Endothelial cell (in vitro differentiated cells): ENCODE measurements around the gene TRIM17. TPM values are rescaled to one million over a fixed set of nuclear protein-coding genes. Genes with fewer than 3 reads are reported as not detected.

ENCODE experiments used
- DNase-seq: peaks from one replicate; pipeline ENCODE4 v3.0.0; 2021; ENCODE audit warnings: low spot score
- H3K27ac Mint-ChIP-seq: one replicate; pipeline ENCODE4 v1.8.0; 2021; ENCODE audit warnings: mixed read lengths, inconsistent platforms; ENCODE audit not compliant: unreplicated experiment
- H3K27me3 Mint-ChIP-seq: one replicate; pipeline ENCODE4 v1.8.0; 2021; ENCODE audit warnings: mild to moderate bottlenecking, moderate library complexity, mixed read lengths, inconsistent platforms; ENCODE audit not compliant: unreplicated experiment
- H3K36me3 Mint-ChIP-seq: one replicate; pipeline ENCODE4 v1.8.0; 2021; ENCODE audit warnings: mild to moderate bottlenecking, low read depth, mixed read lengths, inconsistent platforms; ENCODE audit not compliant: unreplicated experiment
- H3K4me1 Mint-ChIP-seq: one replicate; pipeline ENCODE4 v1.8.0; 2021; ENCODE audit warnings: mild to moderate bottlenecking, mixed read lengths, inconsistent platforms; ENCODE audit not compliant: unreplicated experiment
- H3K4me3 Mint-ChIP-seq: one replicate; pipeline ENCODE4 v1.8.0; 2021; ENCODE audit warnings: mild to moderate bottlenecking, mixed read lengths, inconsistent platforms; ENCODE audit not compliant: unreplicated experiment
- H3K9me3 Mint-ChIP-seq: one replicate; pipeline ENCODE4 v1.8.0; 2021; ENCODE audit warnings: mixed read lengths, inconsistent platforms; ENCODE audit not compliant: unreplicated experiment
- total RNA-seq: library from RNA; stranded (reverse); fragmentation: NEBNext Ultra II Directional; extraction: Animal tissue kit (Norgen Biotek cat#: 25700); gene quantifications from one replicate; pipeline ENCODE4 v1.2.1, GENCODE V29; 2021; ENCODE audit not compliant: unreplicated experiment
- TF ChIP-seq, protein P1 (sequence below): fragments of 200-600 bp; sonication (generic); IDR thresholded peaks from one replicate; pipeline ENCODE4 v1.5.0; 2021; ENCODE audit warnings: antibody characterized with exemption; ENCODE audit not compliant: unreplicated experiment

Gene TRIM17
- total RNA-seq, 1 donor from 2014 or later, result 2.3 TPM

DNA sequence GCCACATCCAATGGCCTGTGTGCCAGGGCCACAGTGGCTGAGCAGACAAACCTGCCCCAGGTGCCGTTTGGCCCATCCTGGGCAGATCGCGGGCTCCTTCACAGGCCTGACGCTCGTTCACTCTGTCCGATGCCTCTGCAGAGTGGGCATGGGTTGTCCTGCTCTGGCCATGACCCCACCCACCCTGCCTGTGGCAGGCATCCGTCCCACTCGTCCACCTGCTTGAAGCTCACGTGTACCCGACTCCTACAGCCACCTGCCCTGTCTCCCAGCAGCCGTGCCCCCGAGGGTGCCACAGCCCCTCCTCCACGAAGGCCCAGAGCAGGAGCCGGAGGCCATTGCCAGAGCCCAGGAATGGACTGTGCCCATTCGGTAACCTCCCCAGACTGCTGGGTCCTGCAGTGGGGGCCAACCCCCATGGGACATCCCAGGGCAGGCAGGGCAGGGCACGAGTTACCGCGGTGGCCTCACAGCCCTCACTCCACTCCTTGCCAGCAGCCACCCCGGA lies 51.9 kb downstream of the TRIM17 start:
- Mint-ChIP-seq H3K4me1 (peaks cover 3% of the 10 kb centered on the region), H3K9me3 (no peaks in the 10 kb centered on the region), H3K27ac (no peak overlapping the region), H3K27me3 (peaks cover 4% of the 10 kb centered on the region), H3K36me3 (no peaks in the 10 kb centered on the region), H3K4me3 (no peak overlapping the region)
- TF ChIP-seq, protein P1, sequence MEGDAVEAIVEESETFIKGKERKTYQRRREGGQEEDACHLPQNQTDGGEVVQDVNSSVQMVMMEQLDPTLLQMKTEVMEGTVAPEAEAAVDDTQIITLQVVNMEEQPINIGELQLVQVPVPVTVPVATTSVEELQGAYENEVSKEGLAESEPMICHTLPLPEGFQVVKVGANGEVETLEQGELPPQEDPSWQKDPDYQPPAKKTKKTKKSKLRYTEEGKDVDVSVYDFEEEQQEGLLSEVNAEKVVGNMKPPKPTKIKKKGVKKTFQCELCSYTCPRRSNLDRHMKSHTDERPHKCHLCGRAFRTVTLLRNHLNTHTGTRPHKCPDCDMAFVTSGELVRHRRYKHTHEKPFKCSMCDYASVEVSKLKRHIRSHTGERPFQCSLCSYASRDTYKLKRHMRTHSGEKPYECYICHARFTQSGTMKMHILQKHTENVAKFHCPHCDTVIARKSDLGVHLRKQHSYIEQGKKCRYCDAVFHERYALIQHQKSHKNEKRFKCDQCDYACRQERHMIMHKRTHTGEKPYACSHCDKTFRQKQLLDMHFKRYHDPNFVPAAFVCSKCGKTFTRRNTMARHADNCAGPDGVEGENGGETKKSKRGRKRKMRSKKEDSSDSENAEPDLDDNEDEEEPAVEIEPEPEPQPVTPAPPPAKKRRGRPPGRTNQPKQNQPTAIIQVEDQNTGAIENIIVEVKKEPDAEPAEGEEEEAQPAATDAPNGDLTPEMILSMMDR, result no peak
- DNase-seq, result no peak

DNA sequence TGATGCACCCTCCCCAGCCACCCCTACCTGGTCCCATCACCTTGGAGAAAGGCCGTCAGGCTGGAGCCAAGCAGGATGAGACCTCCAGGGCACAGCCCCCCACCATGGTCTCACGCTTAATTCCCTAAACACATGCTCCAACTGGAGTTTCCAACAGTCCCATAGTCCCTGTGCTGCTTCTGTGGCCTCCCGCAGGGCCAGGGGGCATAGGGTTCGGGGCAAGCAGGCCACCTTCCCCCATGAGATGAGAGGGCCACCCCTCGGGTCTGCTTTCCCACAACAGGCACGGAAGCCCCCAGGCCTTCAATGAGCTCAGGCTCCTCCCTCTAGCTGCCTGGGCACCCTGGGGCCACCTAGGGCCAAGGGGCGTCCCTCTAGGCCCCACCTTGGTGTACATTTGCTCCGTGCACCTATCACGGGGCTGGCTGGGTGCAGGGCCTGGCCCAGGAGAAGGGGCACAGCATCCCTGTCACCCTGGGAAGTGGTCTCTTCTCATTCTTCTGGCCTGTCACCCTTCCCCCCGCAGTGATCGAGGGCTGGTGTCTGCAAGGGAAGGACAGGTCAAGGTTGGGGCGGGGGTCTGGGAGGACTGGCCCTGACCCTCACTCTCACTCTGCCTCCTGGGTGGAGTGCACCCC lies 52.5 kb downstream of the TRIM17 start:
- no peak for DNase-seq

DNA sequence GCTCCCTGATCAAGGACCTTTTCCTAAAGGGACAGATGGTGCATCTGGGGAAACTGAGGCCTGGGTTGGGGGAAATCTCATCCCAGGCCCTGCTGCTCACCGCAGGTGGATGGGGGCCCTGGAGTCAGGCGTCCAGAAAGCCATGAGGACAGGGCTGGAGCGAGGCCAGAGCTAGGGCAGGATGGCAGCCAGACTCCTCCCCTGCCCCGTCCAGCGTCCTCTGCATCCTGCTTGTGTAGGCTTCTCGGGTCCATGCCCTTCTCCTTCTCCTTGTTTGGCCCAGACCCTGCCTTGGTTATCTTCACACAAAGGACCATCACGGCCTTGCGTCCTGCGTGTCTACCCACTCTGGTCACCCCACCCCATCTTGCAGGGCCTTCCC lies 53.0 kb downstream of the TRIM17 start:
- TF ChIP-seq, protein P1, result no peak
- Mint-ChIP-seq H3K36me3 (no peaks in the 10 kb centered on the region), H3K27ac (no peak overlapping the region), H3K27me3 (peaks cover 5% of the 10 kb centered on the region), H3K4me1 (peaks cover 2% of the 10 kb centered on the region), H3K4me3 (no peak overlapping the region), H3K9me3 (no peaks in the 10 kb centered on the region)
- DNase-seq, result no peak

More for the DNA sequence above, 52.5 kb downstream of the TRIM17 start:
- Mint-ChIP-seq H3K4me3 (no peak overlapping the region), H3K4me1 (peaks cover 3% of the 10 kb centered on the region), H3K27me3 (peaks cover 5% of the 10 kb centered on the region), H3K9me3 (no peaks in the 10 kb centered on the region), H3K27ac (no peak overlapping the region), H3K36me3 (no peaks in the 10 kb centered on the region)
- TF ChIP-seq, protein P1, result no peak

- no peak for DNase-seq
- Mint-ChIP-seq H3K9me3 (no peaks in the 10 kb centered on the region), H3K27me3 (peaks cover 6% of the 10 kb centered on the region), H3K4me1 (no peaks in the 10 kb centered on the region), H3K4me3 (no peak overlapping the region), H3K36me3 (no peaks in the 10 kb centered on the region), H3K27ac (no peak overlapping the region)
- TF ChIP-seq, protein P1, result no peak
These were observed 53.7 kb downstream of the TRIM17 start for GRCh38 chr1:228362884-228363450.
